Endothelial cell of umbilical vein (primary cell): ENCODE results near the gene CNTN5. TPM values are rescaled to one million over a fixed set of nuclear protein-coding genes. Genes with fewer than 3 reads are reported as not detected.
"Not testable (repeated sequence)": the region's sequence is repeated elsewhere in the genome, so short reads cannot be mapped to it uniquely, and the experiment has no call there.

Experiments used
- BruUV-seq: library from RNA; stranded (reverse); fragments of 400-500 nt; replicated peaks from 2 replicates; lab custom pipeline; 2021; lab: Mats Ljungman, UMichigan
- CTCF ChIA-PET: fragments of 300-600, 350-600 bp; sonication (Branson Sonifier 250); formaldehyde crosslinking; loops from one replicate; lab custom pipeline; 2021; ENCODE audit warnings: antibody characterized with exemption, inconsistent platforms; lab: Charles Lee
- POLR2A ChIA-PET: fragments of 300-600, 350-600 bp; sonication (Branson Sonifier 250); formaldehyde crosslinking; loops from one replicate; lab custom pipeline; 2021; ENCODE audit warnings: antibody characterized with exemption, inconsistent platforms; lab: Charles Lee
- DNase-seq: peaks from one replicate; pipeline ENCODE4 v3.0.0-alpha.2; 2011; ENCODE audit warnings: low read depth, low spot score
- FAIRE-seq: peaks from 2 replicates; lab custom pipeline; 2011; peaks lifted over from hg19 to GRCh38; lab: Jason Lieb, UNC
- H2AFZ ChIP-seq: 2 replicates; pipeline ENCODE4 v1.6.0; 2012; ENCODE audit warnings: low read depth, low read length, control low read depth, inconsistent platforms
- H3K27ac ChIP-seq: 2 replicates; pipeline ENCODE4 v1.5.1; 2011; ENCODE audit warnings: low read depth, mild to moderate bottlenecking, control low read depth, low read length, moderate library complexity; ENCODE audit not compliant: insufficient read depth
- H3K27me3 ChIP-seq, 2 experiments: 2 replicates each; pipeline versions ENCODE4 v1.6.0 to v1.6.1; 2011; ENCODE audit warnings: low read length in 2 of 2, mixed read lengths in 1 of 2; ENCODE audit not compliant: control insufficient read depth in 2 of 2, insufficient read depth in 2 of 2
- H3K36me3 ChIP-seq, 2 experiments: 2 replicates in 1 of 2; 3 replicates in 1 of 2; pipeline ENCODE4 v1.5.1; 2011; ENCODE audit warnings: low read length in 2 of 2, mild to moderate bottlenecking in 1 of 2, moderate library complexity in 1 of 2; ENCODE audit not compliant: control insufficient read depth in 2 of 2, insufficient read depth in 2 of 2; ENCODE audit errors: extremely low read depth in 1 of 2
- H3K4me1 ChIP-seq: 3 replicates; pipeline ENCODE4 v1.5.1; 2011; ENCODE audit warnings: mild to moderate bottlenecking, low read length; ENCODE audit not compliant: control insufficient read depth, insufficient read depth; ENCODE audit errors: extremely low read depth
- H3K4me2 ChIP-seq: 2 replicates; pipeline ENCODE4 v1.6.1; 2011; ENCODE audit warnings: low read length, control low read depth, mixed read lengths; ENCODE audit not compliant: insufficient read depth
- H3K4me3 ChIP-seq, 3 experiments: fragments of 200-600 bp in 1 of 3; sonication (generic), shearing (Covaris generic) in 1 of 3; replicated peaks in 1 of 3; 2 replicates each; pipeline ENCODE4 v1.5.1; 2011 to 2016; ENCODE audit warnings: control low read depth in 3 of 3, low read length in 3 of 3, mild to moderate bottlenecking in 2 of 3, inconsistent platforms in 1 of 3, low read depth in 1 of 3, moderate library complexity in 1 of 3; ENCODE audit not compliant: insufficient read depth in 1 of 3
- H3K79me2 ChIP-seq: 2 replicates; pipeline ENCODE4 v1.6.0; 2012; ENCODE audit warnings: low read length, inconsistent platforms; ENCODE audit not compliant: control insufficient read depth, insufficient read depth
- H3K9ac ChIP-seq: replicated peaks from 2 replicates; pipeline ENCODE3; 2011; ENCODE audit warnings: low read length, control low read depth; ENCODE audit not compliant: insufficient read depth; ENCODE audit errors: extremely low read depth
- H3K9me1 ChIP-seq: replicated peaks from 3 replicates; pipeline ENCODE4 v1.6.0; 2011; ENCODE audit warnings: mild to moderate bottlenecking, low read length; ENCODE audit not compliant: control insufficient read depth, insufficient read depth; ENCODE audit errors: extremely low read depth
- H3K9me3 ChIP-seq: replicated peaks from 2 replicates; pipeline ENCODE4 v1.5.1; 2012; ENCODE audit warnings: low read length, inconsistent platforms; ENCODE audit not compliant: control insufficient read depth, insufficient read depth
- H4K20me1 ChIP-seq: replicated peaks from 2 replicates; pipeline ENCODE3; 2011; ENCODE audit warnings: mild to moderate bottlenecking, low read length; ENCODE audit not compliant: control insufficient read depth, insufficient read depth; ENCODE audit errors: extremely low read depth
- CTCF ChIP-seq, 2 donors: IDR thresholded peaks; 1 replicate in 1 of 2; 2 replicates in 1 of 2; pipeline ENCODE4 v1.5.1; 2011; ENCODE audit warnings: low read length in 2 of 2, mild to moderate bottlenecking in 2 of 2, moderate library complexity in 2 of 2, control low read depth in 1 of 2, inconsistent platforms in 1 of 2, low read depth in 1 of 2; ENCODE audit not compliant: insufficient read depth in 1 of 2; ENCODE audit errors: extremely low read depth in 1 of 2
- EZH2 ChIP-seq: IDR thresholded peaks from 2 replicates; pipeline ENCODE4 v1.6.1; 2012; ENCODE audit warnings: borderline replicate concordance, low read depth, mild to moderate bottlenecking, moderate library complexity, low read length, inconsistent platforms; ENCODE audit not compliant: severe bottlenecking
- FOS ChIP-seq: IDR thresholded peaks from 2 replicates; pipeline ENCODE4 v1.6.1; 2011; ENCODE audit warnings: mild to moderate bottlenecking, low read length, moderate library complexity, borderline replicate concordance; ENCODE audit not compliant: insufficient read depth
- GATA2 ChIP-seq: IDR thresholded peaks from 2 replicates; pipeline ENCODE4 v1.7.0; 2011; ENCODE audit warnings: low read depth, mild to moderate bottlenecking, moderate library complexity, mixed read lengths, low read length; ENCODE audit not compliant: insufficient read length, insufficient read depth
- JUN ChIP-seq: IDR thresholded peaks from 2 replicates; pipeline ENCODE4 v1.6.1; 2011; ENCODE audit warnings: borderline replicate concordance, low read depth; ENCODE audit not compliant: insufficient read length, insufficient read depth
- MAX ChIP-seq: IDR thresholded peaks from 2 replicates; pipeline ENCODE4 v1.6.1; 2011; ENCODE audit not compliant: insufficient read depth, insufficient read length
- MYC ChIP-seq: IDR thresholded peaks from one replicate; pipeline ENCODE4 v1.6.1; 2011; ENCODE audit warnings: mild to moderate bottlenecking, low read depth, low read length
- POLR2A ChIP-seq: IDR thresholded peaks from 2 replicates; pipeline ENCODE4 v1.6.1; 2012; ENCODE audit warnings: low read depth, mild to moderate bottlenecking, control low read depth, low read length
- POLR2AphosphoS5 ChIP-seq: IDR thresholded peaks from 2 replicates; pipeline ENCODE4 v1.6.1; 2012; ENCODE audit warnings: low read depth, mild to moderate bottlenecking, control low read depth, low read length, moderate library complexity; ENCODE audit not compliant: insufficient read depth
- dilution Hi-C: fragments of 300-500 bp; cut with MboI; formaldehyde crosslinking; loops from one replicate; pipeline ENCODE4 v1.15.0; 2019; ENCODE audit warnings: low sequenced_read_pairs; ENCODE audit not compliant: extremely low pct_ligation_motif_present
- intact Hi-C: fragments of 100-400 bp; cut with micrococcal nuclease; formaldehyde crosslinking; loops from one replicate; pipeline ENCODE4 v1.10.0; 2022
- polyA plus RNA-seq, 4 experiments: library from polyadenylated mRNA; depleted of rRNA in 3 of 4; stranded (reverse) in 3 of 4; unstranded in 1 of 4; fragments of >200 nt; gene quantifications; 2 replicates each; pipeline versions ENCODE4 v1.2.1 to v1.2.3, GENCODE V29; 2011 to 2012; ENCODE audit warnings: missing spikeins in 1 of 4
- total RNA-seq: library from RNA; stranded (reverse); gene quantifications from 2 replicates; pipeline ENCODE4 v1.2.3, GENCODE V29; 2021

CNTN5 gene
- total and polyA plus RNA-seq, 2 donors (not counting 3 experiments of a cell fraction or from before 2014, with no cell fraction given) = not detected

DNA sequence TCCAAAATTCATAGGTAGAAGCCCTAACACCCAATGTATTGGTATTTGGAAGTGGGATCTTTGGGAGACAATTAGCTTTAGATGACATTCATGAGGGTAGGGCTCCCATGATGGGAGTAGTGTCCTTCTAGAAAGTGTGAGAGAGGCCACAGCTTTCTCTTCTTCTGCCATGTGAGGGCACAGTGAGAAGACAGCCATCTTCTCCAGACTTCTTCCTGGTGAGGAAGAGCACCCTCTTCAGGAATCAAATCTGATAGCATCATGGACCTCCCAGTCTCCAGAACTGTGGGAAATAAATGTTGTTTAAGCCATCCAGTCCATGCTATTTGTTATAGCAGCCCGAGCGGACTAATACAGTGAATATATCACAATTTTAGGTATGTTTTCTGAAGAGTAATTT, 96.9 kb downstream of the CNTN5 start:
- H3K79me2 ChIP-seq = no peaks in the 10 kb centered on the region
- H3K4me2 ChIP-seq = no peak overlapping the region
- intact Hi-C loops = no loop called here
- no peak for TF ChIP-seq GATA2
- TF ChIP-seq EZH2 = no peak
- no peak for TF ChIP-seq CTCF (IDR thresholded peaks at IDR 0.05; ENCODE audit: extremely low read depth in 1 of 2, insufficient read depth in 1 of 2, low read depth in 1 of 2, low read length in 2 of 2)
- no peak for TF ChIP-seq JUN
- no peak for TF ChIP-seq FOS
- no peak for TF ChIP-seq MYC
- TF ChIP-seq POLR2A = no peak
- no peak for TF ChIP-seq POLR2AphosphoS5
- TF ChIP-seq MAX = no peak
- no peak overlapping the region for H2AFZ ChIP-seq
- no peaks in the 10 kb centered on the region for H3K36me3 ChIP-seq
- H4K20me1 ChIP-seq = no peaks in the 10 kb centered on the region
- no peak overlapping the region for H3K9ac ChIP-seq
- no peak for DNase-seq
- no peaks in the 10 kb centered on the region for H3K4me1 ChIP-seq
- no peaks in the 10 kb centered on the region for H3K9me1 ChIP-seq
- ChIA-PET CTCF (no interaction called here), POLR2A (no interaction called here)
- no peak for FAIRE-seq
- no TSS peak for BruUV-seq
- H3K4me3 ChIP-seq = no peak overlapping the region
- dilution Hi-C loops = no loop called here
- peaks cover 2% of the 10 kb centered on the region for H3K9me3 ChIP-seq
- no peak overlapping the region for H3K27ac ChIP-seq
- H3K27me3 ChIP-seq = no peaks in the 10 kb centered on the region

DNA sequence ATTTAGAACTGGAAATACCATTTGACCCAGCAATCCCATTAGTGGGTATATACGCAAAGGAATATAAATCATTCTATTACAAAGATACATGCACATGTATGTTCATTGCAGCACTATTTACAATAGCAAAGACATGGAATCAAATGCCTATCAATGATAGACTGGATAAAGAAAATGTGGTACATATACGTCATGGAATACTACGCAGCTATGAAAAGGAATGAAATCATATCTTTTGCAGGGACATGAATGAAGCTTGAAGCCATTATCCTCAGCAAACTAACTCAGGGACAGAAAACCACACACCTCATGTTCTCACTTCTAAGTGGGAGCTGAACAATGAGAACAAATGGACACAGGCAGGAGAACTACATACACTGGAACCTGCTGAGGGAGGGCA, 113.1 kb downstream of the CNTN5 start:
- CTCF ChIA-PET, H3K27ac ChIP-seq, DNase-seq, H2AFZ ChIP-seq, POLR2A ChIA-PET, H3K4me2 ChIP-seq, H4K20me1 ChIP-seq, H3K4me3 ChIP-seq, H3K9ac ChIP-seq, H3K27me3 ChIP-seq, dilution Hi-C loops, BruUV-seq, H3K9me3 ChIP-seq, intact Hi-C loops, H3K36me3 ChIP-seq, H3K9me1 ChIP-seq, H3K4me1 ChIP-seq, FAIRE-seq, H3K79me2 ChIP-seq: not testable (repeated sequence)
